Ecto neural progenitor cell (in vitro differentiated cells): ENCODE results near the gene NCAPH2.
A peak's percentile ranks its signal among the peaks of the same experiment; 100 is the strongest.

Experiments
- DNase-seq: peaks from one replicate; pipeline ENCODE4 v3.0.0-alpha.2; 2018; ENCODE audit warnings: low spot score

The NCAPH2 gene

DNA sequence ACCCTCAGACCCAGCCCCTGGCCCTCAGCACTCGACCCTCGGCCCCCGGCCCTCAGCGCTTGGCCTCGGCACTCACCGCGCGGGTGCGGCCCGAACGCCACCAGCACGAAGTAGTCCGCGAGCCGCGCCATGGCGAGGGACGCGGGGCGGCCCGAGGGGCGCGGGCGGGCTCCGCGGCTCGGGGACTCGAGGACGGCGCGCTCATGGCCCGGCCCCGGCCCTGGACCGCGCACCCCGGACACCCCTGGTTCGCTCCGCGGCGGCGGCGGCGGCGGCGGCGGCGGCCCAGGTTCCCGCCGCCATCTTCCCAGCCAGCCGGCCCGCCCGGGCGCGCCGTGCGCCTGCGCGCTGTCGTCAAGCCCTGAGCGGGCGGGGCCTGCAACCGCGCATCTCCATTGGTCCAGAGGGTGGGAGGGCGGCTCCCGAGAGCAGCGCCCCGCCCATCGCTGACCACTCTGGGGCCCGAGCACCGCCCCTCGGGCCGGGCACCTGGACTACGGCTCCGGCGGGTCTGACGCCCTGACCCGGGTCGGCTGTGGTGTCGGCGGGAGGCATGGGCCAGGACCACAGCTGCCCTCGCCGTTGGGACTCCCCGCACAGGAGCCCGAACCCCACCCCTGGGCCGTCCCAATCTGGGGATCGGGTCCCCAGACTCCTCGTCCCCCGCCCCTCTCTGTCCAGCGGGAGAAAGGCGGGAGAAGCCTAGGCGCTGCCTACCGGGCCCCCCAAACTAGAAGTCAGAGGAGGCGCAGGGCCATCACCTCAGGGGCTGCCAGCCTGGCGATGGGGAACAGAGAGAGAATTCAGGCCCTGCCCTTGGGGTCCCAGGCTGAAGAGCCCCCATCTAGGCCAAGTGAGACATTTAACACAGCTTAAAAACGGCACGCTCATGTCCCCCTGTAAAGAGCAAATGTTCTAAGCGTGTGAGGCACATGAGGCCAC, 33.0 kb upstream of the NCAPH2 start, which contains the start of gene SBF1:
Gene SBF1, minus strand, starts transcription at position 326 of the 942 bp plus-strand sequence. Its CDS starts 195 bp downstream, at position 131.
- peak; percentile 95 for DNase-seq

DNA sequence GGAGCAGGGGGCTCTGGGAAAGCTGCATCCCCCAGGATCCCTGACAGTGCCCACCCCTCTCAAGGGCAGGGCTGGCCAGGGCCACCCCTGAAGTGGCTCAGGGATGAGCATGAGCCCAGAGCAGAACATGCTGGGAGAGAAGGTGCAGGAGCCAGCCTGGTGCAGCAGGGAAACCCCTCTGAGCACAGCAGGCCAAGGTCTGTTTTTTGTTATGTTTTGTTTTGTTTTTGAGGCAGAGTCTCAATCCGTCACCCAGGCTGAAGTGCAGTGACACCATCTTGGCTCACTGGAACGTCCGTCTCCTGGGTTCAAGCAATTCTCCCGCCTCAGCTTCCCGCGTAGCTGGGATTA, 32.4 kb upstream of the NCAPH2 start:
- no peak for DNase-seq

DNA sequence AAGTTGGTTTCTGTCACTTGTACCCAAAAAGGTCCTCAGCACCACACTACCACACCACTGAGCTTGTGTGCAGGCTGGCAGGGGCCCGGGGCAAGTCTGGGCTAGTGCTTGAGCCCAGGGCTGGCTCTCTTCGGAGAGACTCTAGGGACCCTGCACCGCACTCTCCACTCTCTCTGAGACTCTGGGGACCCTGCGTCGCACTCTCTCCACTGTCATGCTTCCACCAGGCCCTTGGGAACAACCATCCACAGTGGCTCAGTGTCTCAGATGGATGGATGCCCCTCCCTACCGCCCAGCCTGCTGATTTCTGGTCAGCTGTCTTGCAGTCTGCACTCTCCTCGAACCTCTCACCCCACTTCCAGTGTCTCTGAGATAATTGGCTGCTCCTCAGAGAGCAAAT, 31.2 kb upstream of the NCAPH2 start:
- no peak for DNase-seq

- no peak for DNase-seq
These were observed 30.1 kb upstream of the NCAPH2 start for GRCh38 chr22:50477923-50478322.

GRCh38 chr22:50479721-50480120, 28.3 kb upstream of the NCAPH2 start:
- DNase-seq, result no peak

GRCh38 chr22:50481045-50481439, 27.0 kb upstream of the NCAPH2 start:
- no peak for DNase-seq

DNA sequence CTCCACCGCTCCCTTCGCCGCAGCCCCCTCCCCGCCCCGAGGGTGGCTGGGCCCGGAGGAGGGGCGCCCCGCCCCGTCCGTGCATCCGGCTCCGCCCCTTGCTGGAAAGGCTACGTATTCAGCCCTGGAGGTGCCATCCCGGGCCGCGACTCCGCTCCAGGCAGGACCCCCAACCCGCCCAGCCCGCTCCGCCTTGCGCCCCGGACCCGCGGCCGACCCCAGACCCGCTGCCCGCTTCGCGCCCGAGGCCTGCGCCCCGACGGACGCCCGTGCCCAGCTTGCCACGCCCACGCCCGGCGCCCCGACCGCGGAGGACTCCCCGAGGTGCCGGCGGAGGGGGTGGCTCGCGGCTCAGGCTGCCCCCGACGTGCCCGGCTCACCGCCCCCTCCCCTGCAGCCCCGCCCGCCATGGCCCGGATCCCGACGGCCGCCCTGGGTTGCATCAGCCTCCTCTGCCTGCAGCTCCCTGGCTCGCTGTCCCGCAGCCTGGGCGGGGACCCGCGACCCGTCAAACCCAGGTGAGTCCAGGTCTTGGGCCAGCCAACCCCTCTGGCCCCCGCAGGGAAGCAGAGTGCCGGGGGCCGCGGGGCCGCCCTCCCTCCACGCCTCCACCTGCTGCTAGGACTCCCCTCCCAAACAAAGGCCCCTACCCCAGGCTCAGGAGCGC, 26.5 kb upstream of the NCAPH2 start, which contains the start of gene ADM2:
Gene ADM2, plus strand, starts transcription at position 104 of the 667 bp plus-strand sequence. Its CDS starts 305 bp downstream, at position 409.
- DNase-seq, result peak; percentile 82

GRCh38 chr22:50482107-50483074, 25.6 kb upstream of the NCAPH2 start:
- DNase-seq, result no peak

GRCh38 chr22:50483106-50483505, 24.9 kb upstream of the NCAPH2 start:
- no peak for DNase-seq

DNA sequence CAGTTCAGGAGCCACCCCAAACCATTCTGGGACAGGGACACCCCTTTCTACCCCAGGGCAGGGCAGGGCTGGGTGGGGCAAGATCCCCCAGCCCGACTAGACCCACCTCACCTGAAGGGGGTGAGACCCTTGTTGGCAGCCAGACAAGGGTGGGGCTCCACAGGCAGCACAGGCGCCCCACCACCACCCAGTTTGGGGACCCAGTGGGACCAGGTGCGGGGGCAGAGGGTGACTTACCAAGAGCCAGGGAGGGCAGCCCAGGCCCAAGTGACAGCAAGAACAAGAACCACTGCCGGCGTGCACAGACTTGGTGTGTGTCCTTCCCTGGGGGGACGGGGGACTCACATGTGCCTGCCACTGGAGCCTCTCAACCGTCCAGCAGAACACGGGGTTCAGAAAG, 24.5 kb upstream of the NCAPH2 start:
- DNase-seq, result no peak

DNA sequence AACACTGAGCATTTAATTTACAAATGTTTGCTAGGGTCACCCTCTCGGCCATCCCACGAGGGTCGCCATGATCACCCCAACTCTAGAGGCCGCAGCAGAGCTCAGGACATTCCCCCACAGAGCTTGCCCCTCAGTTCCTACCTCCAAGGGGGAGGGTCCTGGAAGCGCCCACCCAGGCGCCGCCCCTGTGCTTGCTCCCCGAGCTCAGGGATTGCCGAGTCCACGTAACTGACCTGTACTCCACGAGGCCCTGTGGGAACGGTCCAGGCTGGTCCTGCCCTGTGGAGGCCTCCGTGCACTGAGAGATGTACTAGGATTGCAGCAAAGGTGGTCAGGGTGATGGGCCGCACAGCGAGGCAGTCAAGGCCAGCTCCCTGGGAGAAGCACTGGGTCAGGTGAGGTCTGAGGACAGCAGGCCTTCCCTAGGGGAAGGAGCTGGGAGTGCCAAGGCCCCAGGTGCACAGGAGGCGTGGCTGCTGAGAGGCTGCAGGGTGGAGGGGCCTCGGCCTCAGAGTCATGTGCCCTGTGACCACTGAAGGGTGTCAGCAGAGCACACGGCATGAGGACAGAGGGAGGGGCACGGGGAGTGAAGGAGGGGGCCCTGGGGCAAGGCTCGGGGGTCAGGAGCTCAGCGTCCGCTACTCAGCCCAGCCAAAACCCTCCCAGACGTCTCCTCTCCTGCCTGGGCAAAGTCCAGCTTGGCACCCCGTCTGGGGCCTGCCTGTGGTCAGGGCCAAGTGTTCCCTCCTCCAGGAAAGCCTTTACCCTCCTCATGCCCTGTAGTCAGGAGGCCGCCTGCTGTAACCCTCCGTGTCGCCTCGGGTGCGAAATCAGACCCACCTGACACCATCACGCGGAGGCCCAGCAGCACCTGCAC, 23.8 kb upstream of the NCAPH2 start:
- no peak for DNase-seq

DNA sequence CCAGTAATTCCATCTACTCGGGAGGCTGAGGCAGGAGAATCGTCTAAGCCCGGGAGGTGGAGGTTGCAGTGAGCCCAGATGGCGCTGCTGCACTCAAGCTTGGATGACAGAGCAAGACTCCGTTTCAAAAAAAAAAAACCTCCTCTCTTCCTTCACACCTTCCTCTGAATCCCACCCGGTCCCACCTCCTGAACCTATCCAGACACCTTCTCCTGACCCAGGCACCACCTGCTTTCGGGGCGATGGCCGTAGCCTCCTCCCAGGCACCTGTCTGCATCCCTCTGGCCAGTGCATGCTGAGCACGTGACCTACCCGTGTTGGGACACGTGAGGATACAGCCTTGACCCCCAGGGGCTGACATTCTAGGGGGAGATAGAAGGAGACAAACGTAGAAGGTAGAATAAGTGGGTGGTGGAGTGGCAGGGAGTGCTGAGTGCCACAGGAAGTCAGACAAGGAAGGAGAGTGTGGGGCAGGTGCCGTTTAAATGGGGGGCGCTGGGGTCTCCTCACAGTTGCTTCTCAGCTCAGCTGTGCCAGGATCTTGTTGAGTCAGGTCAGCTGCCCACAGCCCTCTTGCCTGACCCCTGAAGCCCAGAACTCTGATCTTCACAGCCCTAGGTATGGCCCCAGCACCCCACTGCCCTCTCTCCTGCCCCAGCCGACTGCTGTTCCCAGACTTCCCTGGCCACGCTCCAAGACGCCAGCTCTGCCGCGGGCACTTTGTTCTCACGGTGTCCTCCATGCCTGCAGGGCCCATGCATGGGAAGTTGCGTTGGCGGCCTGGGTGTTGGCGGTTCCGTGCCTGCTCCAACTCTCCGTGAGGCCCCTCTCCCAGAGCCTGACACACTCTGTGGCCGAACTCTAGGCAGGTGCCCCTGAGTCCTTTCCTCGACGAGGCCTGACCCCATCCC, 22.5 kb upstream of the NCAPH2 start:
- DNase-seq, result no peak

DNA sequence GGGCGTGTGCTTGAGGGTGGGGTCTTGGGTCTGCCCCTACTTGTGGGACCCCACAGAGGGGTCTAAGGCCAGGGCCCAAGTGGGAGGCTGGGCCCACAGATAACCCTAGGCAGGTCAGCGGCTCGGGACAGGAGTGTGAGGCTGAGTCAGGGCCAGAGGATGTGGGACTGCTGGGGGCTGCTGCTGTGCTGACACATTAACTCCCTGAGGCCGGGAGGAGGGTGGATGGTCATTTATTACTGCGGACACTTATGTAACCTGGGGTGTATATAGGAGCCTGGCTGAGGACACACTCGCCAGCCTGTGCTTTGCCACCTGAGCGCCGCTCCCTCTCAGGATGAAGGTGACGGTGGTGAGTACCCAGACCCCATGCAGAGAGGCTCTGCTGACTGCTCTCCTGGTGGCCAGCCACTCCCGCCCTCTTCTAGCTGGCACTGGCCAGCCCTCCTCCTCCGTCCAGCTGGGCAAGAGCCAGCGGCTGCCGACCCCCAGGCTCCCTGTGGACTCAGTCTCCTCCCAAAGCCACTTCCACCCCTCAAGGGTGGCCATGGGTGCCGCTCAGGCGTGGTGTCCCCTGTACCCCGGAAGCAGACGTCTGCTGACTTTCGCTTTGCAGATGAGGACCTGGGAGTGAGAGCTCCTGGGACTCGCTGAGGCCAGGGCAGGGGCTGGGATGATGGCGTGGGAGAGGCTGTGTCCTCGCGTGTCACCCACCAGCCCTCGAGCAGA, 21.3 kb upstream of the NCAPH2 start, which contains the start of gene MIOX:
Gene MIOX, plus strand, starts transcription at position 299 of the 729 bp plus-strand sequence. Its CDS starts 39 bp downstream, at position 338.
- no peak for DNase-seq

- no peak for DNase-seq
These were observed 20.6 kb upstream of the NCAPH2 start for GRCh38 chr22:50487290-50488005.

DNA sequence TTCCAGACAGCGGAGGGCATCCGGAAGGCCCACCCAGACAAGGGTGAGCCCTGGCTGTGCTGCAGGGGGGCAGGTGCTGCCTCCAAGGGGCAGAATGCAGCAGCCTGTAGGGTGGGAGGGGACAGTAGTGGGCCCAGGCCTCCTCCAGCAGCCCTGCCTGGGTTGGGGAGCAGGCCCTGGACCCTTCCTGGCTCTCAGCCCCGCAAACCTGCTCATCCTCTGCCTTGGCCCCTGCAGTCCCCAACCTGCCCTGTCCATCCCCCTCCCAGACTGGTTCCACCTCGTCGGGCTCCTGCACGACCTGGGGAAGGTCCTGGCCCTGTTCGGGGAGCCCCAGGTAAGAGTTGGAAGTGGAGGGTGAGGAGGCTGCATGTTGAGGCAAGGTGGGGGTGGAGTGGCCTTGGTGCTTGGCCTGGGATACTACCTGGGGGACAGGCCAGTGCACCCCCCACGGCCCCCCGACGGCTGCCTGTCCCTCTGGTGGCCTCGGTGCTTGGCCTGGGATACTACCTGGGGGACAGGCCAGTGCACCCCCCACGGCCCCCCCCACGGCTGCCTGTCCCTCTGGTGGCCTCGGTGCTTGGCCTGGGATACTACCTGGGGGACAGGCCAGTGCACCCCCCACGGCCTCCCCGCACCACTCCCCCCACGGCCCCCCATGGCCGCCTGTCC, 19.9 kb upstream of the NCAPH2 start:
- DNase-seq, result no peak

- no peak for DNase-seq
These were observed 19.1 kb upstream of the NCAPH2 start for GRCh38 chr22:50488886-50489285.

DNA sequence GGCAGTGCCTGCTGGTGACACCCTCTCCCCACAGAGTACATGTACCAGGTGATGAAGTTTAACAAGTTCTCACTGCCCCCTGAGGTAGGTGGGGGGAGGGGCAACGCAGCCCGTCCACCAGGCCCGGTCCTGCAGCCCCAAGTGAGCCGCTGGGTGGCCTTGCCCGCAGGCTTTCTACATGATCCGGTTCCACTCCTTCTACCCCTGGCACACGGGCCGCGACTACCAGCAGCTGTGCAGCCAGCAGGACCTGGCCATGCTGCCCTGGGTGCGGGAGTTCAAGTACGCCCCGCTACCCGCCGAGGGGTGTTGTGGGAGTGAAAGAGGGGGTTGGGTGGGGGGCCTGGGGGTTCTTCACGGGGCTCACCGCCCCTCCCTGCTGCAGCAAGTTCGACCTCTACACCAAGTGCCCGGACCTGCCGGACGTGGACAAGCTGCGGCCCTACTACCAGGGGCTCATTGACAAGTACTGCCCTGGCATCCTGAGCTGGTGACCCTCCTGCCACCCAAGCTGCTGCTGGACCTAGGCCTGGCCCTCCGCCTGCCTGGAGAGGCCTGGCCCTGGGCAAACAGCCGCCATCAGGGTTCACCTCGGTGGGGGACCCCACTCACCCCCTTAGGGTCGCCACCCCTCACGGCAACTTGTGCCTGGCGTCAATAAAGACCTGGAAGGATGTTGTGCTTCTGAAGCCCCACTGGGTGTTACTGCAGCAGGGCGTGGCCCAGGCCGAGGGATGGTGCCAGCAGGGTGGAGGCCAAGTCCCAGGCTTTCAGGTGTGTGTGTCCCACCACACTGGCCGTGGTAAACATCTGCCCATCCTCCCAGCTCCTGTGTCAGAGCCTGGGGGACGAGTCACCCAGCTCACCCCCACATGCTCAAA, 18.4 kb upstream of the NCAPH2 start:
- DNase-seq, result no peak
